GM21576 (cell line): ENCODE data around the gene IRF6.

Experiments
- ATAC-seq: cut with Tn5 transposase; IDR thresholded peaks from one replicate; pipeline ENCODE4 v1.9.1; 2021; ENCODE audit warnings: mild to moderate bottlenecking, moderate library complexity; ENCODE audit not compliant: unreplicated experiment

The IRF6 gene

DNA sequence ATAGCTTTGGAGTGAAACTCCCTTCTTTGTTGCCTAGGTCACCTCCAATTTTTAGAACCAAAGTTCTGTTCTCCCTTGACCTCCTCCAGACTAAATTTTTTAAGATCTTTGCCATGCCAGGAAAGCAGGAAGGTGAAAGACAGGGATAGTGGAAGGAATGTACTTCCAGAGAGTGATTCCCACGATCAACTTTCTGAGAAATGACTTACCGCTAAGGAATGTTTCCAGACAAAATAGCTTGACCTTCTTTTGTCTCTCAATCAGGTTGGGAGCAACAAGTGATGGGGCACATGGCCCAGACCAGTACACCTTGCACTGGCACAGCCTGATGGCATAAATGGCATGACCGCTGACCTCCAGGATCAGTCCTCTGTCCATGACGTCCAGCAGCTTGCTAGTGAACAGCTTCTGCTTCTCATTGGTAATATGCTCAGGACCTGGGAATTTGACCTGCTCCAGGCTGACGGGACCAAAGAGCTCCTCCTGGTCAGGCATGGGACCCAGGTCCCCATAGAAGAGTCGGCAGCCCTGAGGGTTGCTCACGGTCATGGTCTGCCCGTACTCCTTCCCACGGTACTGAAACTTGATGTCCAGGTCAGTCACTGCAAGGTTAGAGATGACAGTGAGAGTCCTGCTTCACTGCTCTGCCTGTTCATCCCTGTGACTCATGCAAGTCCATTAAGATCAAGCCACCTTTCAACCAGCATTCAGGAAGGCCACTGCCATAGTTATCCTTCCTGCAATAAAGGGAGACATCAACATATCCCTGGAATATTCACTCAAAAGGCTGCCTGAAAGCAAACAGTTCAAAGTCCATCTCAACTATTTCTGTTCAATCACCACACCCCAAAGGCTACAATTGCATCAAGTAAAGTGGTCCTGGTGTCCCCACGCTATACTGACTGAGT, 15.4 kb downstream of the IRF6 start:
- no peak for ATAC-seq

DNA sequence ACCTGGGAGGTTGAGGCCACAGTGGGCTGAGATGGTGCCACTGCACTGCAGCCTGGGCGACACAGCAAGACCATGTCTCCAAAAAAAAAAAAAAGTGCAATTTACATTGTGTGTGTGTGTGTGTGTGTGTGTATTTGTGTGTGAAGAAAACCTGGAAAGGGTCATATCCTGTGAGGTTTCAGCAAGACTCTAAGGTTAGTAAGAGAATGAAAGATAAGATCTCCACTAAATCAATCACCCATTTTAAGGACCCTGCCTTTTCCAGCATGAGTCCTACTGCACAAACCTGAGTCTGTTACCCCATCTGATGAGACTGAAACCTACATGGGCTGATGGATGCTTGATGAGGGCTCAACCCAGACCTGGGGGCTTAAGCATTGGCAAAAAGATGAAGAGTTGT, 16.7 kb downstream of the IRF6 start:
- no peak for ATAC-seq

DNA sequence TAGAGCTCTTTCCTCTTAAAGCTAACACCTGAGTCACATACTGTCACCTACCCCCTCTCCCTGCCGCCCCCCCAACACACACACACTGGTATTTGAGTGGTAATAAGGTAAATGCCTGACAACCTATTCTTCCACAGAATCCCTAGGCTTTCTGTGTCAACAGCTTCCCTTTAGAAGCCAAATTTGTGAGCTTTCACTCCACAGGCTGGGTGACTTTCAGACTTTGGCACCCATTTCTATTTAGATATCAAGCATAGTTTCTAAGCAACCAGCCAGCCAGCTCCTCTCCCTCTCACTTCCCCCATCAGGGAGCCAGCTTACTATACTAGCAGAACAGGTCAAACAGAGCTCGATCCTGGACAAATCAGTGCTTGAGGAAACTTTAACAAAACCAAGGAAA, 18.4 kb downstream of the IRF6 start:
- ATAC-seq: no peak

DNA sequence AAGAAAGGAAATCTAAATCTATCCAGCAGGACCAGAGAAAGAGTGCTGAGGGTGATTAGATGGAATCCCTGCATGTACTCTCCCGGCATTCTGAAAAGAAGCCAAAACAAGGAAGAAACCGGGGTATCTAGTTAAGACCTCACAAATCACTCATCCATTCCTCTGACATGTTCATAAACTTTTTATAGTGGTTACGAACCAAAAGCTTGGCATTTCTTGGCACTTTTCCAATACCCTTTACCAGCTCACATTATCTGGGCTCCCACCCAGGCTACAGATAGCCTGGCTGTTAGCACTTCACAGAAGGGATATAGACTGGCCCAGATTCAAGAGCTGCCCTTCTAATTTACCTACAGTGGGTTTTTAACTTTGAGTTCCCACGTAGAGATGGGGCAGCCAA, 19.8 kb downstream of the IRF6 start:
- no peak for ATAC-seq

DNA sequence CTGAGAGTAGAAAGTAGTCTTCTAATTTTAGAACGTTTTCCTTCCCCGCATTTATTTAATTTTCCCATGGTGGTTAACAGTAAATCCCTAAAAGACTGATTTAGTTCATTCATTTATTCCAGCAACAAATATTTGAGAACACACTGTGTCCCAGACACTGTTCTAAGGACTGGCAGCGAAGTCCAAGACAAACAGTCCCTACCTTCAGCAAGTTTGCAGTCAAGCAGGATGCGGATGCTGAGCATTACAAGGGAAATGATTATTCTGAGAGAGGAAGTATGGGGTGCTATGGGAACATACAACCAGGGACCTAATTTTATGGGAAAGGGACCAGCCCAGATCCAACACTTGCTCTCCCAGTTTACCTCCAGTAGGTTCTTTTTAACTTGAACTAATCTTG, 20.4 kb downstream of the IRF6 start:
- no peak for ATAC-seq

DNA sequence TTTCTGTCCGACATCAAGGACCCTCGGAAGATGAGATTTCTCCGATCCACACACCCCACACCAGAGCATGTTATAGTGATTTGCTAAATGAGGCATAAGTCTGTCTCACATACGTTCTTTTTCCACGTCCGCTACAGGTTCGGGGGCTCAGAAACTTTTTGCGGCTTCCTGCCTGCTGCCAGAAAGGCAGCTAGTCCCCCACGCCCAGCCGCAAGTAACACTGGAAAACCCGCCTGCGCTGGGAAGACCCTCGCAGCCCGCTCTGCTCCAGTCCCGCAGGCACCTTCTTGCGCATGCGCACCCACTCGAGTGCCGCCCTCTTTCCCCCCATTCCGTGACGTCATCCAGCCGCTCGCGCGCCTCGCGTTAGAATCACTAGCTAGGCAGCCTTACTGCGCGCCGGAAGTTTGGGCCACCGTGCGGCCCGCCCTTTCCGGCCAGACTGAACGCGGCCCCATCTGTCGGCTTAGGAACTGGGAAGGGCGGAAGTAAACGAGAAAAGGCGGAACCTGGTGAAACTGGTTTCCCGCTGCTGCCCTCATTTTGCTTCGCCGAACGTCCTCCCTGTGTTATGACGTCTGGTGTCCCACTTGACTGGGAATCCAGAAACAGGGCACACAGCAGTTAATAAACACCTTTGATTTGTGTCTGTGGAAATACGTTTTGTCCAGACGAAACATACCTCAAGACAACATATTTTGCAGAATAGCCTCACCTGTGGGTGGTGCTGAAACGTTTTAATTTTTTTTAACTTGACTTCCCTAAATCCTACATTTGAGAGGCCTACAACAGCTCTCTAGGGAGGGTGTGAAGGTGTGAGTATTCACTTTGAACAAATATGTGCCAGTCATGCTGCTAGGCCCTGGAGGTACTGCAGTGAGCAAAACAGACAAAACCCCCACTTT, 21.4 kb downstream of the IRF6 start, which contains the start of gene C1orf74:
Gene C1orf74 (minus strand): TSS at position 295 of the 905 bp plus-strand sequence. CDS start 925 bp downstream, outside the sequence.
- peak; percentile 99 for ATAC-seq

DNA sequence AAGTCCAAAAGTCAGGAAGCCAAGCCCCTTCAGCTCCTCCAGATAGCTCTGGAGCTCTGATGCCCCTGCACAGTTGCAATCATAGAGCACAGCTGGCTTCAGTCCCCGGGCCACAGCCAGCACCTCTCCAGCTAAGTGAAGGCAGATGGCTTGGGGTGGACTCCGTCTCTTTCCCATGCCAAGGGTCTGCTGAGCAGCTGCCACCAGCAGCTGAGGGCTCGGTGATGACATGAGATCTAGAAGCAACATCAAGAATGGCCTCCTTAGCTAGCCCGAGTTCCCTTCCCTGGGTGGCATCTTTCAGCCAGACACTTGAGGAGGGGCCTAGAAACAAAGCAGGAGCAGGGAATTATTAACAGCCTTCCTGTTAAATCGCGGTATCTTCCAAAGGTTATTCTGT, 22.6 kb downstream of the IRF6 start:
- ATAC-seq: no peak

DNA sequence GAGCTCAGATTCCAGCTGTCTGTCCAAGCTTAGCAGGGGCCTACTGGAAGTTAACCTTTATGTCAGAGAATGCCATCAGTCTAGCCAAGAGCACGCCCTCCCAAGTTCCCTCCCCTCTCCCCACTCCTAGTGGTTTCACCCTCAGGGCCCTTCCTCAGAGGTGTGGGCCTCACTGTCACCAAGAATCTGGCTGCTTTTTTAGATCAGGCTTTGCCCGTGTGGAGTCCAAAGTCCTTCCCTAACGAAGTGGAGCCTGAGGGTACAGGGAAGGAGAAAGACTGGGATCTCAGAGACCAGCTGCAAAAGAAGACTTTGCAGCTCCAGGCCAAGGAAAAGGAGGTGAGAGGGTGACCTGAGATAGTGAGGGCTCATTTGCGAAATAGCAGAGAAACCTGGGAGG, 25.7 kb downstream of the IRF6 start:
- ATAC-seq: no peak

DNA sequence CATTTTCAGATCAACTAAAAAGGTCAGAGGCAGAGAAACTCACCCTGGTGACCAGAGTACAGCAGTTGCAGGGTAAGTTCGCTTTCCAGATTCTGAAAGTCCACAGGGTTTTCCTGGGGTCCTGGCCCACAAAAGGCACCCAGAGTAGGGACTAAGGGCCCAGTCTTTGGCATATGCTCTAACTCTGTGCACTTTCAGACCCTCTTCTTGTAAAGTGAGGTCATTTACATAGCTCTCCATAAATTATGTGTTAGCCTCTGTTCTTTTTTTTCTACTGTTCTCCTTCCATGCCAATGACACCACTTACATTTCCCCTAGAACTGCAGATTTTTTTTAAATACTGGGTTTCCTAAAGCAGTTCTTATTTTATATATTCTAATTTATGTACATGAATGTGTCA, 27.8 kb downstream of the IRF6 start:
- no peak for ATAC-seq

DNA sequence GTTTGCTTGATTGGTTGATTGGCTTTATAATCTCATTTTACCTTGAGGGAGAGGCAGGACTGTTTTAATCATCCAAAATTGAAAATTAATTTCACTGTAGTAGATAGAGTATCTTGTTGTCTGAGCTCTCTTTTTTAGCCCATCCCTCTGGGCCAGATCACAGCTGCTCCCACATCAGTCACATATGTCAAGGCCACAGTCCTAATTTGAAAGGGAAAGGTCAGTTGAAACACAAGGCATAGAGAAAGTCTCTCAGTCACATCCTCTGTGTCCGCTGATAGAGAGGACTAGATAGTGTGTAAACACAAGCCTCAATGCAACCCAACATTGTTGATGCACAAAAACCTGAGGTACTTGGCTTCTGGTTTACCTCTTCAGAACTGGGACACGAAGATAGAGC, 28.4 kb downstream of the IRF6 start:
- no peak for ATAC-seq

DNA sequence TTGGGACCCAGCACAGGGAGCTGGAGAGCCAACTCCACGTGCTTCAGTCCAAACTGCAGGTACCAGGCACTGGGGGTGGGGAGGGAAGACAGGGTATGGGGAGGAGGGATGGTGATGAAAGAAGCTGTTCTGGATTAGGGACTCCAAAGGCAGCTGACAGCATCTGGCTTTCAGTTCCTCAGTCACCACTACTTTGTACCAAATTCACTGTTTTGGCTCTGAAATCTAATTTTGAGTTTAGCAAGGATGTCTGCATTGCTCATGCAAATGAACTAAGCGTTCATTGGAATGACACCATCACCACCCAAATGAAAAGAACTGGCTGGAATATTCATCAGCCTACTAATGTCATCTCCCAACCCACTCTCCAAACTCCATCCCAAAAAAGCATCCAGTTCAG, 30.3 kb downstream of the IRF6 start:
- no peak for ATAC-seq

DNA sequence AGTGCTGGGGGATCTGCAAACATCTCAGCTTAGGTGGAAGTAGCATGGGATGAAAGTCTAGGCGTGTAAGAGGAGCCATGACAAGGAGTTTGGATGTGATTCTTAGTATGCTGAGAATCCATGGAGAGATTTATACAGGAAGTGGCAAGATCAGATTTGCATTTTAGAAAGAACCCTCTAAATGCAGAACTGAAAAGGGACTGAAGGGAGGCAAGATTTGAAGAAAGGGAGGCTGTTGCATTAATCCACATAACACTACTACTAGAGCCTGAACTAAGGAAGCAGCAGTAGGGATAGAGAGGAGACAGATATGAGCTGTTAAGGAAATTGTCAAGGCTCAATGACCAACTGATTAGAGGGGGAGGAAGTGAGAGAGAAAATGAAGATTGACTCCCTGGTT, 31.4 kb downstream of the IRF6 start:
- peak; percentile 71 for ATAC-seq

DNA sequence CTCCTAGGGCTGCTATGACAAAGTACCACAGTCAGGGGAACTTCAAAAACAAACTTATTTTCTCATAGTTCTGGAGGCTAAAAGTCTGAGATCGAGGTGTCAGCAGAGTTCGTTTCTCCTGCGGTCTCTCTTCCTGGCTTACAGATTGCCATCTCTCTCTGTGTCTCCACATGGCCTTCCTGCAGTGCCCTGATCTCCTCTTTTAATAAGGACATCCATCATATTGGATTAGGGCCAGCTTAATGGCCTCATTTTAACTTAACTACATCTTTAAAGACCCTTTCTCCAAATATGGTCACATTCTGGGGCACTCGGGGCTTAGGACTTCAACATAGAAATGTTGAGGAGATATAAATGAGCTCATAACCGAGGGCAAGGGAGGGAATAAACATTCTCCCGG, 33.8 kb downstream of the IRF6 start:
- ATAC-seq: no peak

DNA sequence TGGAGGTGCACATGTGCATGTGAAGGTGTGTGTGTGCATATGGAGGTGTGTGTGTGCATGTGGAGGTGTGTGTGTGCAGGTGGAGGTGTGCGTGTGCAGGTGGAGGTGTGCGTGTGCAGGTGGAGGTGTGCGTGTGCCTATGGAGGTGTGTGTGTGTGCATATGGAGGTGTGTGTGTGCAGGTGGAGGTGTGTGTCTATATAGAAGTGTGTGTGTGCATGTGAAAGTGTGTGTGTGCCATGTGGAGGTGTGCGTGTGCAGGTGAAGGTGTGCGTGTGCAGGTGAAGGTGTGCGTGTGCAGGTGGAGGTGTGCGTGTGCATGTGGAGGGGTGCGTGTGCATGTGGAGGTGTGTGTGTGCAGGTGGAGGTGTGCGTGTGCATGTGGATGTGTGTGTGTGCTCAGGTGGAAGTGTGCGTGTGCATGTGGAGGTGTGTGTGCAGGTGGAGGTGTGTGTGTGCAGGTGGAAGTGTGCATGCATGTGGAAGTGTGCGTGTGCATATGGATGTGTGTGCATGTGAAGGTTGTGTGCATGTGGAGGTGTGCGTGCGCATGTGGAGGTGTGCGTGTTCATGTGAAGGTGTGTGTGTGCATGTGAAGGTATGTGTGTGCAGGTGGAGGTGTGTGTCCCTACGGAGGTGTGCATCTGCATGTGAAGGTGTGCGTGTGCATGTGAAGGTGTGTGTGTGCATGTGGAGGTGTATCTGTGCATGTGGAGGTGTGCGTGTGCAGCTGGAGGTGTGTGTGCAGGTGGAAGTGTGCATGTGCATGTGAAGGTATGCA, 35.1 kb downstream of the IRF6 start:
- ATAC-seq: no peak

DNA sequence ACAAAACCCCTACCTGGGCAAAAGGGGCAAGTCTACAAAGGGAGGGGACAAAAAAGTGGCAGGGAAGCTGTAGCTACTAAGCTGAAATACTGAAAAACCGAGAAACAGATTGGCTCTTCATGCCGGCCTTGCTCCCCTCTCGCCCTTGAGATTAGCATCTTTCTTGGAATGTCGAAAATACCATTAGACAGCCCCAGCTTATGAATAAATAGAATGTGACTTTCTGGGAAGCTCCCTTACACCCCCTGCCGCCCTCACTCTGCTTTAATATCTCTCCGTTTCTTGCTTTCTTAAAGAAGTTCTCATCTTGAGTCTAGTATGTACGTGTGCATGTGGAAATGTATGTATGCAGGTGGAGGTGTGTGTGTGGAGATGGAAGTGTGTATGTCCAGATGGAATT, 36.0 kb downstream of the IRF6 start:
- no peak for ATAC-seq

DNA sequence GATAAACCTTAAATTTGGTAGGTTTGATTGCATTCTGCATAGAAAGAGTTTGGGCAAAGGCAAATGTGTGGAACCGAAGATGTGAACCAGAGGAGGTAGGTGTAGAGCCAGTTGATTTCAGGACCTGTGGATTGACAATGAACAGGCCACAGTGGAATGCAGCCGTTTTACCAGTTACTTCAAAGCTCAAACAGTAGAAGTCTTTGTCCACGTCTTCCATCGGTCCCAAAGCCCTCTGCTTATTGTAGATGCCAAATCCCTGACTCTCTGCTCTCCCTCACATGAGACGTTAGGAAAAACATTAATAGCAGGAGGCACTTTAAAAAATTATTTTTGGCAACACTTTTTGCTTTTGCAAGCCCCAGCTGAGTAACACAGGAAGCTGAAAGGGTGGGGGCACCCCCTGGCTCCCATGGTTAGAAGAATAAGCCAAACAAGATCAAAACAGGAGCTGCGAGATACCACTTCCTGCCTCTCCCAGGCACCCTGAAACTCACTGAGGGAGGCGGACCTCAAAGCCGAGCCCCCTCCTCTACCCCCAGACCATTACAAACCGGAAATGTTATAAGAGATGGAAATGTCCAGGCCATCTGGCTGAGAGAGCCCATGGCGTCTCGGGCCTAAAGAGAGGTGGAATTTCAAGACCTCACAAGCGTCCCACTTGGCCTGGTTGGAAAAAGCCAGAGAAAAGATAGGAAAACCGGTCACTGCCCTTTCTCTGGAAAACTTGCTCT, 36.6 kb downstream of the IRF6 start:
- peak; percentile 81 for ATAC-seq

DNA sequence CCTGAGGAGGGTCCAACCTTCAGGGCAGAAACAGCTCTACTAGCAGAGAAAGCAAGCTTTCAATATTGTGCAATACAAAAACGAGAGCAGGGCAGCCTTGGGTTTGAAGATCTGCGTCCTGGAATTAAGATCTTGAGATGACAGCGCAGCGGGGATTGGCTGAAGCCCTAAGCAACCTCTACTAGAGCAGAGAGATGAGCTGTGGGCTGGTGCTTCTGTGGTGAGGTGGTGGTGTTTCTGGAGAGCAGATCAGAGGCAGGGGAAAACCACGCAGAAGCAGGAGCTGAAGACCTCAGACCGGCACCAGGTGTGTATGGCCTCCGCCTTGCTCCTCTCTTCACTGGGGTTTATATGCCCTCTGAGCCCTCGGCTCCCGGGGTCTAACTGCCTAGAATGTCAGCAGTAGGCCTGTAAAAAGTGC, 37.6 kb downstream of the IRF6 start:
- peak; percentile 85 for ATAC-seq

DNA sequence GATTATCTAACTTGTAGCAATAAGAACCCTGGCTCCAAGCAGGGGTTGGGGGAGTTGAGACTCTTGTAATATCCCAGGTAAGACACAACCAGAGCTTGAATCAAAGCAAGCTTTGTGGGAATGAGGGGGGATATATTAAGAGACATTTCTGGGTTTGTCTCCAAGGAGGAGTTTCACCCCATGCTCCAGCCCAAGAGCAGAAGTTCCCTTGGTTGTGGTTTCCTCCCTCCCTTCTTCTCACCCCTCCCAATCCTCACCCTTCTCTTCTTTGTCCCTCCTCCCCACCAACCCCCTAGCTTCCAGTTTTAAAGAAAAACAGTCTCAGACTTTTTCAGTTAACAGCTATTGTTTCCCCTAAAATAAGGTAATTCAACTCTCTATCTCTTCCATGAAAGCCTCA, 38.2 kb downstream of the IRF6 start:
- no peak for ATAC-seq

DNA sequence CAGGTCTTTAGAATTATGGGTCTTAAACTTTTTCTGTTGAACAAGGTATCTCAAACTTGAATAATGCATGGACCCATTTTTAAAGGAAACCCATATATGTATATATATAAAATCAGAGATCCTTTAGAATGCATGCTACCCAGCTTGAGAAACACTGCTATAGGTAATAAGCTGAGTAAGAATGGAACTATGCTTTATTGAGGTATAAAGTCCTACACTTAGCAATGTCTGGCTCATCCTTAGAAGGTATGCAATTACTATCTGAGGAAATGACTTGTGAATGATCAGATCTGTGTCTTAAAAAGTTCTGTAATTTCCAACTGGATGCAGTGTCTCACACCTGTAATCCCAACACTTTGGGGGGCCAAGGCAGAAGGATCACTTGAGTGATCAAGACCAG, 38.8 kb downstream of the IRF6 start:
- ATAC-seq: no peak

DNA sequence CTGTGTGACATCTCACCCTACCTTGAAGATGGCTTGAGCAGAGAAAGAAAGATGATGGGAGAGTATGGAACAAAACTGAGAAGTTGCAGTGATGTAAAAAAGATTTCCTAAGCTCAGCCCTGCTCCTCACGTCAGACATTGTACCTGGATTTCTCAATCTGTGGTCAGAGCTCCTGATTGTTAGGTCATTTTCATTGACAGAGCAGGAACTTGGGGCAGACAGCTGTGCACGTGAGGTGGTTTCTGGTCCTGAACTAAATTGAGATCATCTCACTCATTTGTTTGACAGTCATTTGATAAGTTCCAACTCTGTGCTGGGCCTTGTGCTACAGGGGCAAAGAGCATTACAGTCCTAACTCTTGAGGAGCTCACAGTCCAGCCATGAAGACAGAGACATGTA, 39.9 kb downstream of the IRF6 start:
- no peak for ATAC-seq
